Gastrocnemius medialis (tissue), 4 donors: ENCODE data around the gene MAS1.

Experiments used
- POLR2A ChIP-seq, 2 donors: fragments of 450-650 bp; IDR thresholded peaks; one replicate each; pipeline ENCODE4 v1.6.1; 2017; ENCODE audit warnings: antibody characterized with exemption in 2 of 2, mild to moderate bottlenecking in 2 of 2, moderate library complexity in 2 of 2
- TF ChIP-seq, protein P1 (sequence below), 5 experiments: fragments of 450-650 bp in 3 of 5; fragments of 200-600 bp in 2 of 5; sonication (generic) in 2 of 5; IDR thresholded peaks in 4 of 5; conservative IDR thresholded peaks in 1 of 5; 1 replicate in 4 of 5; 2 replicates in 1 of 5; pipeline ENCODE4 v1.5.1; 2016 to 2019; ENCODE audit warnings: antibody characterized with exemption in 5 of 5, mild to moderate bottlenecking in 3 of 5, moderate library complexity in 3 of 5

DNA sequence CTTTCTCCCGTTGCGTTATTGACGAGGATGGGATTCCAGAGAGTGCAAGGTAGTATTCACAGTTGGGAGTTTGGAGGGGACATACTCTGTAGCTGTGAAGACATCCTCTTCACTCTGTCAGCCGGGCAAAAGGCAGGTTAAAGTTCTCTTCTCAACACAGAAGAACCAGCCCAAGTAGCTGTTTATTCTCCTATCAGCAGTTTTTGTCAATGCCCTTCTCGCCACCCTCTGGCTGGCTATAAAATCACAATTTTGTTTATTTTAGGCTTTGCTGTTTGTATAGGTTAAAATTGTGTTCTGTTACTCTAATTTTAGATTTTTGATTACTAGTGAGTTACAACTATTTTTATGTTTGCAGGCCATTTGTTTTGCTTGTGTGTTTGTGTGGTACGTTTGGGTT lies 37.9 kb upstream of the MAS1 start:
- TF ChIP-seq POLR2A (IDR thresholded peaks at IDR 0.05) = no peak
- TF ChIP-seq, protein P1, sequence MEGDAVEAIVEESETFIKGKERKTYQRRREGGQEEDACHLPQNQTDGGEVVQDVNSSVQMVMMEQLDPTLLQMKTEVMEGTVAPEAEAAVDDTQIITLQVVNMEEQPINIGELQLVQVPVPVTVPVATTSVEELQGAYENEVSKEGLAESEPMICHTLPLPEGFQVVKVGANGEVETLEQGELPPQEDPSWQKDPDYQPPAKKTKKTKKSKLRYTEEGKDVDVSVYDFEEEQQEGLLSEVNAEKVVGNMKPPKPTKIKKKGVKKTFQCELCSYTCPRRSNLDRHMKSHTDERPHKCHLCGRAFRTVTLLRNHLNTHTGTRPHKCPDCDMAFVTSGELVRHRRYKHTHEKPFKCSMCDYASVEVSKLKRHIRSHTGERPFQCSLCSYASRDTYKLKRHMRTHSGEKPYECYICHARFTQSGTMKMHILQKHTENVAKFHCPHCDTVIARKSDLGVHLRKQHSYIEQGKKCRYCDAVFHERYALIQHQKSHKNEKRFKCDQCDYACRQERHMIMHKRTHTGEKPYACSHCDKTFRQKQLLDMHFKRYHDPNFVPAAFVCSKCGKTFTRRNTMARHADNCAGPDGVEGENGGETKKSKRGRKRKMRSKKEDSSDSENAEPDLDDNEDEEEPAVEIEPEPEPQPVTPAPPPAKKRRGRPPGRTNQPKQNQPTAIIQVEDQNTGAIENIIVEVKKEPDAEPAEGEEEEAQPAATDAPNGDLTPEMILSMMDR (IDR thresholded peaks at IDR 0.05 in 4 of 5, conservative IDR thresholded peaks at IDR 0.05 in 1 of 5) = no peak
